ENCODE results near the gene BRAF.

DNA sequence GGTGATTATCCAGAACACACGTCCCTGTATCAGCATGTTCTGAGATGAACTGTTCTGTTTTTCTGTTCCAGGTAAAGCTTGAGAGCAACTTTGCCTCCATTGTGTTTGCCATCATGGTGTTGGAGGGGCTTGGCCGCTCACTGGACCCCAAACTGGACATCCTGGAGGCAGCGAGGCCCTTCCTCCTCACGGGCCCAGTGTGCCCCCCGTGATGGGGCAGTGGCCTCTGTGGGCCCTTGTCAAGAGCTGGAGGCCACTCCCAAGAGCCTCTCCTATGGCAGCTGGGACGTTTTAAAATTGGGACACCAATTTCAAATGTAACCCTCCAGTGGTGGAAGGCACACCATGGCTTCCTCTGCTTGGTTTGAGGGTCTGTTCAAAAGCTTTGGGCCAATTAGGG is 230.1 kb downstream of the BRAF start:
- no peak for TF ChIP-seq CTCF (IDR thresholded peaks at IDR 0.05)
- no peak for TF ChIP-seq POLR2A (IDR thresholded peaks at IDR 0.05)

All from lower leg skin (tissue), 3 donors.